ENCODE data around the gene BLTP3B. TPM values are rescaled to one million over a fixed set of nuclear protein-coding genes. Genes with fewer than 3 reads are reported as not detected.

BLTP3B gene
- 62.8 TPM for total RNA-seq

GRCh38 chr12:100142851-100143559 is at the start of gene BLTP3B:
Gene BLTP3B, minus strand, starts transcription at chr12:100142874. Its CDS starts 239 bp downstream, at chr12:100142635.

Other genes with a start within 250 kb of the BLTP3B start
- gene ANKS1B, start 157.9 kb downstream of the BLTP3B start, total RNA-seq: 83.8 TPM
- 43.8 TPM for gene ACTR6, start 57.9 kb upstream of the BLTP3B start, total RNA-seq
- 1.6 TPM for gene DEPDC4, start 124.2 kb upstream of the BLTP3B start, total RNA-seq
- 102 TPM for gene SCYL2, start 124.3 kb upstream of the BLTP3B start, total RNA-seq
- gene SLC17A8, start 214.2 kb upstream of the BLTP3B start, total RNA-seq: 3.6 TPM

Measured in camera-type eye (tissue), 1 donor.